K562 (cell line): ENCODE measurements around the gene CBLL1. TPM values are rescaled to one million over a fixed set of nuclear protein-coding genes. Genes with fewer than 3 reads are reported as not detected.

Source experiments
- ATF1 ChIP-seq, 2 experiments: fragments of 450-650 bp in 1 of 2; IDR thresholded peaks; 2 replicates each; pipeline ENCODE4 v1.6.1; 2016; ENCODE audit warnings: missing compliant biosample characterization in 1 of 2, missing genetic modification characterization in 1 of 2
- CBFB ChIP-seq: sonication (generic); formaldehyde crosslinking; IDR thresholded peaks from 2 replicates; pipeline ENCODE4 v1.4.0; 2020; ENCODE audit warnings: mild to moderate bottlenecking, missing genetic modification reagents
- CHCHD3 ChIP-seq: fragments of 250-450 bp; sonication (Bioruptor Pico); IDR thresholded peaks from 2 replicates; pipeline ENCODE4 v2.1.2; 2022; ENCODE audit warnings: mild to moderate bottlenecking
- CHD1 ChIP-seq: fragments of 200-600 bp; sonication (generic); IDR thresholded peaks from one replicate; pipeline ENCODE4 v1.6.1; 2012; ENCODE audit warnings: mild to moderate bottlenecking, moderate library complexity, low read length, inconsistent platforms
- COPS2 ChIP-seq: fragments of 450-650 bp; conservative IDR thresholded peaks from 2 replicates; pipeline ENCODE4 v1.6.1; 2016; ENCODE audit warnings: mild to moderate bottlenecking, moderate library complexity
- GATAD2A ChIP-seq: fragments of 450-650 bp; IDR thresholded peaks from 2 replicates; pipeline ENCODE4 v1.6.1; 2017
- HDAC2 ChIP-seq: fragments of 450-650 bp; IDR thresholded peaks from 2 replicates; pipeline ENCODE4 v1.6.1; 2016; ENCODE audit warnings: mild to moderate bottlenecking
- HNRNPH1 ChIP-seq: fragments of 200-400 bp; formaldehyde crosslinking; optimal IDR thresholded peaks from 2 replicates; pipeline ENCODE3; 2017; ENCODE audit warnings: low read depth, mild to moderate bottlenecking, low read length, moderate library complexity
- IFI16 ChIP-seq: fragments of 250-450 bp; sonication (Bioruptor Pico); IDR thresholded peaks from 2 replicates; pipeline ENCODE4 v2.1.2; 2022; ENCODE audit warnings: mild to moderate bottlenecking, inconsistent platforms
- KAT7 ChIP-seq: sonication (generic); formaldehyde crosslinking; IDR thresholded peaks from 2 replicates; pipeline ENCODE4 v1.8.0; 2022; ENCODE audit warnings: missing genetic modification reagents, mild to moderate bottlenecking, borderline replicate concordance
- LARP7 ChIP-seq: fragments of 450-650 bp; IDR thresholded peaks from 2 replicates; pipeline ENCODE4 v1.6.1; 2016
- MCM3 ChIP-seq: fragments of 450-650 bp; IDR thresholded peaks from 2 replicates; pipeline ENCODE4 v1.6.1; 2016
- MCM7 ChIP-seq, 2 experiments: fragments of 450-650 bp; IDR thresholded peaks; 2 replicates each; pipeline ENCODE4 v1.6.1; 2016 to 2018
- MEF2A ChIP-seq: IDR thresholded peaks from 2 replicates; pipeline ENCODE4 v1.6.1; 2011; ENCODE audit warnings: low read depth, mild to moderate bottlenecking, low read length, moderate library complexity; ENCODE audit not compliant: control insufficient read depth
- MLLT1 ChIP-seq, 2 experiments: fragments of 450-650 bp; IDR thresholded peaks; 2 replicates each; pipeline ENCODE4 v1.6.1; 2016
- RBM22 ChIP-seq: fragments of 200-400 bp; formaldehyde crosslinking; IDR thresholded peaks from 2 replicates; pipeline ENCODE4 v1.6.1; 2018; ENCODE audit warnings: low read length, low read depth; ENCODE audit not compliant: poor library complexity, severe bottlenecking
- TSC22D4 ChIP-seq: fragments of 450-650 bp; IDR thresholded peaks from 2 replicates; pipeline ENCODE4 v1.6.1; 2016; ENCODE audit warnings: missing genetic modification characterization, missing biosample characterization, control low read depth
- ZBTB8A ChIP-seq: fragments of 450-650 bp; IDR thresholded peaks from 2 replicates; pipeline ENCODE4 v1.6.1; 2018; ENCODE audit warnings: mild to moderate bottlenecking, moderate library complexity; ENCODE audit not compliant: partially characterized antibody
- ZNF133 ChIP-seq: fragments of 250-450 bp; sonication (Bioruptor Pico); IDR thresholded peaks from 2 replicates; pipeline ENCODE4 v1.4.0; 2020; ENCODE audit warnings: mild to moderate bottlenecking
- ZNF655 ChIP-seq: fragments of 250-450 bp; sonication (Bioruptor Pico); IDR thresholded peaks from 2 replicates; pipeline ENCODE4 v1.5.0; 2021
- polyA plus RNA-seq, 8 experiments: library from polyadenylated mRNA; depleted of rRNA in 4 of 8; stranded (reverse) in 5 of 8; unstranded in 3 of 8; fragments of >200 nt; fragmentation: Nextera tagmentation in 2 of 8; fragmentation: Illumina TruSeq in 1 of 8; extraction: Ambion mirVana in 2 of 8; extraction: Trizol in 1 of 8; gene quantifications; 2 replicates each; pipeline versions ENCODE4 v1.2.1 to v1.2.3, GENCODE V29; 2011 to 2014; ENCODE audit warnings: inconsistent platforms in 1 of 8, missing spikeins in 1 of 8
- total RNA-seq, 7 experiments: library from RNA; depleted of rRNA in 6 of 7; stranded (reverse); fragments of >200 nt in 6 of 7; fragmentation: Illumina TruSeq in 2 of 7; extraction: Trizol in 2 of 7; gene quantifications; 2 replicates each; pipeline versions ENCODE4 v1.2.1 to v1.2.3, GENCODE V29; 2011 to 2021; ENCODE audit warnings: low replicate concordance in 1 of 7
- TF ChIP-seq, protein P1 (sequence below), 2 experiments: fragments of 450-650 bp in 1 of 2; IDR thresholded peaks; 2 replicates each; pipeline ENCODE4 v1.6.1; 2011 to 2017; ENCODE audit warnings: low read depth in 2 of 2, antibody characterized with exemption in 1 of 2, borderline replicate concordance in 1 of 2, low read length in 1 of 2, mild to moderate bottlenecking in 1 of 2, mixed read lengths in 1 of 2; ENCODE audit not compliant: control insufficient read depth in 1 of 2
- TF ChIP-seq, protein P2 (sequence below): fragments of 450-650 bp; formaldehyde crosslinking; IDR thresholded peaks from 2 replicates; pipeline ENCODE4 v1.4.0; 2022; ENCODE audit warnings: missing genetic modification characterization

The CBLL1 gene
- total and polyA plus RNA-seq, 9 of the 15 experiments (the other 6 are each of a cell fraction or from before 2014, with no cell fraction given): 14.7 to 67.9 (median 35.4) TPM

GRCh38 chr7:107742678-107743566 is 1.0 kb upstream of the CBLL1 start (continued):
- TF ChIP-seq, protein P1, sequence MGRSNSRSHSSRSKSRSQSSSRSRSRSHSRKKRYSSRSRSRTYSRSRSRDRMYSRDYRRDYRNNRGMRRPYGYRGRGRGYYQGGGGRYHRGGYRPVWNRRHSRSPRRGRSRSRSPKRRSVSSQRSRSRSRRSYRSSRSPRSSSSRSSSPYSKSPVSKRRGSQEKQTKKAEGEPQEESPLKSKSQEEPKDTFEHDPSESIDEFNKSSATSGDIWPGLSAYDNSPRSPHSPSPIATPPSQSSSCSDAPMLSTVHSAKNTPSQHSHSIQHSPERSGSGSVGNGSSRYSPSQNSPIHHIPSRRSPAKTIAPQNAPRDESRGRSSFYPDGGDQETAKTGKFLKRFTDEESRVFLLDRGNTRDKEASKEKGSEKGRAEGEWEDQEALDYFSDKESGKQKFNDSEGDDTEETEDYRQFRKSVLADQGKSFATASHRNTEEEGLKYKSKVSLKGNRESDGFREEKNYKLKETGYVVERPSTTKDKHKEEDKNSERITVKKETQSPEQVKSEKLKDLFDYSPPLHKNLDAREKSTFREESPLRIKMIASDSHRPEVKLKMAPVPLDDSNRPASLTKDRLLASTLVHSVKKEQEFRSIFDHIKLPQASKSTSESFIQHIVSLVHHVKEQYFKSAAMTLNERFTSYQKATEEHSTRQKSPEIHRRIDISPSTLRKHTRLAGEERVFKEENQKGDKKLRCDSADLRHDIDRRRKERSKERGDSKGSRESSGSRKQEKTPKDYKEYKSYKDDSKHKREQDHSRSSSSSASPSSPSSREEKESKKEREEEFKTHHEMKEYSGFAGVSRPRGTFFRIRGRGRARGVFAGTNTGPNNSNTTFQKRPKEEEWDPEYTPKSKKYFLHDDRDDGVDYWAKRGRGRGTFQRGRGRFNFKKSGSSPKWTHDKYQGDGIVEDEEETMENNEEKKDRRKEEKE (IDR thresholded peaks at IDR 0.05; ENCODE audit: borderline replicate concordance in 1 of 2, control insufficient read depth in 1 of 2, low read depth in 2 of 2, low read length in 1 of 2): no peak
- no peak; the same call in 1 of the 2 replicates for TF ChIP-seq KAT7
- TF ChIP-seq LARP7: no peak
- no peak for TF ChIP-seq ZBTB8A
- TF ChIP-seq ATF1 (CRISPR knock-in tag; IDR thresholded peaks at IDR 0.05): no peak
- no peak for TF ChIP-seq ATF1 (tag; IDR thresholded peaks at IDR 0.05)
- peak; percentile 15 for TF ChIP-seq CHD1
- no peak for TF ChIP-seq MCM3
- TF ChIP-seq TSC22D4 (tag): no peak
- TF ChIP-seq RBM22: no peak
- no peak for TF ChIP-seq CBFB
- TF ChIP-seq GATAD2A: no peak
- TF ChIP-seq ZNF133 (CRISPR knock-in tag): no peak
- no peak; the same call in 1 of the 2 replicates for TF ChIP-seq MEF2A
- TF ChIP-seq, protein P2, sequence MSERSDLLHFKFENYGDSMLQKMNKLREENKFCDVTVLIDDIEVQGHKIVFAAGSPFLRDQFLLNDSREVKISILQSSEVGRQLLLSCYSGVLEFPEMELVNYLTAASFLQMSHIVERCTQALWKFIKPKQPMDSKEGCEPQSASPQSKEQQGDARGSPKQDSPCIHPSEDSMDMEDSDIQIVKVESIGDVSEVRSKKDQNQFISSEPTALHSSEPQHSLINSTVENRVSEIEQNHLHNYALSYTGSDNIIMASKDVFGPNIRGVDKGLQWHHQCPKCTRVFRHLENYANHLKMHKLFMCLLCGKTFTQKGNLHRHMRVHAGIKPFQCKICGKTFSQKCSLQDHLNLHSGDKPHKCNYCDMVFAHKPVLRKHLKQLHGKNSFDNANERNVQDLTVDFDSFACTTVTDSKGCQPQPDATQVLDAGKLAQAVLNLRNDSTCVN (CRISPR knock-in tag): no peak
- no peak for TF ChIP-seq COPS2
- TF ChIP-seq MCM7 (IDR thresholded peaks at IDR 0.05): no peak
- no peak; a peak in 2 of 4 replicates for TF ChIP-seq MLLT1 (IDR thresholded peaks at IDR 0.05)
- TF ChIP-seq HDAC2: no peak; the same call in 1 of the 2 replicates
- TF ChIP-seq HNRNPH1: no peak
- TF ChIP-seq IFI16 (CRISPR knock-in tag): no peak
- TF ChIP-seq CHCHD3 (CRISPR knock-in tag): no peak
- TF ChIP-seq ZNF655 (CRISPR knock-in tag): no peak
